ENCODE measurements around the gene SATB1.

Gene SATB1

DNA sequence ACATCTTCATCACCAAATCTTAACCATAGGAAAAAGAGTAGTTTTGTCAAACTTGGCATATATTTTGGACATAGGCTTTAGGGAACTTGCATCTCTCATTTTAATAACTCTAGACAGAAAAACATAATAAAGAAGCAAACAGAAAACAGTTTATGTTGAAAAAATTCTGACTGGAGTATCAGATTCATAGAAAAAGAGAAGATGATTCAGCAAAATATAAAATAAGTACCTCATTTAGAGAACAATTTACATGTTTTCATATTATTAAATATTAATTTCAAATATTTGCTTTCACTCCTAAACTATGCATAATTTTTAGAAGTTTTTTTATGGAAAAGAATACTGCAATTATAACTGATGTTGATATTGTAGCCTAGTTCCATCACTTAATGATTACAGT, 12.5 kb downstream of the SATB1 start:
- TF ChIP-seq CTCF (IDR thresholded peaks at IDR 0.05; ENCODE audit: low read depth, low read length): no peak
- Histone ChIP-seq H3K27me3 (ENCODE audit: insufficient read depth, low read depth, severe bottlenecking) (no peaks in the 10 kb centered on the region), H3K4me3 (ENCODE audit: low read depth, low read length) (no peak overlapping the region), H3K36me3 (no peaks in the 10 kb centered on the region), H3K27ac (no peak overlapping the region), H3K9me3 (ENCODE audit: severe bottlenecking) (no peaks in the 10 kb centered on the region)
- no peak for DNase-seq

- no peak for TF ChIP-seq CTCF (IDR thresholded peaks at IDR 0.05; ENCODE audit: low read depth, low read length)
- no peak overlapping the region for H3K4me3 ChIP-seq (ENCODE audit: low read depth, low read length)
- no peaks in the 10 kb centered on the region for H3K27me3 ChIP-seq (ENCODE audit: insufficient read depth, low read depth, severe bottlenecking)
- no peaks in the 10 kb centered on the region for H3K9me3 ChIP-seq (ENCODE audit: severe bottlenecking)
- no peak for DNase-seq
- no peaks in the 10 kb centered on the region for H3K36me3 ChIP-seq
- no peak overlapping the region for H3K27ac ChIP-seq
Measured at GRCh38 chr3:18411541-18411940, 13.6 kb downstream of the SATB1 start.

DNA sequence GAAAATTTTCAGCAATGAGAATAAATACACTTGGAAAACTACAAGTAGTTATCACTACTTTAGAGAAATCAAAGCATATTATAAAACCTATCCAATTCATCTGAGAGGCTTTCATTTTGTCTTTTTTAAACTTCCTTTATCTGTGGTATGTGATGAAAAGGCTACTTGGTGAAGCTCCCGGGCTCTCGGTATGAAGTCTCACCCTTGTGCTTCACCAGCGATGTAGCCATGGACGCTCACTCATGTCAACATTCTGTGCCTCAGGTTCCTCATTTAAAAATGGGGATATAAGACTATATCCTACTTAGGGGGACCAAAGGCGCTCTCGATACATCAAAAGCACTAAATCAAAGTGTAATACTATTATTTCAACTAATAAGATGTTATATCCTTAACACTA, 14.9 kb downstream of the SATB1 start:
- Histone ChIP-seq H3K9me3 (ENCODE audit: severe bottlenecking) (no peaks in the 10 kb centered on the region), H3K36me3 (no peaks in the 10 kb centered on the region), H3K4me3 (ENCODE audit: low read depth, low read length) (no peak overlapping the region), H3K27me3 (ENCODE audit: insufficient read depth, low read depth, severe bottlenecking) (no peaks in the 10 kb centered on the region), H3K27ac (no peak overlapping the region)
- DNase-seq: no peak
- no peak for TF ChIP-seq CTCF (IDR thresholded peaks at IDR 0.05; ENCODE audit: low read depth, low read length)

- no peak overlapping the region for H3K27ac ChIP-seq
- H3K9me3 ChIP-seq (ENCODE audit: severe bottlenecking): no peaks in the 10 kb centered on the region
- H3K36me3 ChIP-seq: no peaks in the 10 kb centered on the region
Measured at GRCh38 chr3:18409266-18409665, 15.9 kb downstream of the SATB1 start.

GRCh38 chr3:18405141-18405540, 20.0 kb downstream of the SATB1 start:
- no peaks in the 10 kb centered on the region for H3K27me3 ChIP-seq (ENCODE audit: insufficient read depth, low read depth, severe bottlenecking)
- H3K4me3 ChIP-seq (ENCODE audit: low read depth, low read length): no peak overlapping the region
- no peak for DNase-seq
- no peaks in the 10 kb centered on the region for H3K9me3 ChIP-seq (ENCODE audit: severe bottlenecking)
- no peak for TF ChIP-seq CTCF (IDR thresholded peaks at IDR 0.05; ENCODE audit: low read depth, low read length)
- H3K36me3 ChIP-seq: no peaks in the 10 kb centered on the region
- no peak overlapping the region for H3K27ac ChIP-seq

More at GRCh38 chr3:18409266-18409665, 15.9 kb downstream of the SATB1 start:
- Histone ChIP-seq H3K4me3 (ENCODE audit: low read depth, low read length) (no peak overlapping the region), H3K27me3 (ENCODE audit: insufficient read depth, low read depth, severe bottlenecking) (no peaks in the 10 kb centered on the region)
- TF ChIP-seq CTCF (IDR thresholded peaks at IDR 0.05; ENCODE audit: low read depth, low read length): no peak
- DNase-seq: no peak

DNA sequence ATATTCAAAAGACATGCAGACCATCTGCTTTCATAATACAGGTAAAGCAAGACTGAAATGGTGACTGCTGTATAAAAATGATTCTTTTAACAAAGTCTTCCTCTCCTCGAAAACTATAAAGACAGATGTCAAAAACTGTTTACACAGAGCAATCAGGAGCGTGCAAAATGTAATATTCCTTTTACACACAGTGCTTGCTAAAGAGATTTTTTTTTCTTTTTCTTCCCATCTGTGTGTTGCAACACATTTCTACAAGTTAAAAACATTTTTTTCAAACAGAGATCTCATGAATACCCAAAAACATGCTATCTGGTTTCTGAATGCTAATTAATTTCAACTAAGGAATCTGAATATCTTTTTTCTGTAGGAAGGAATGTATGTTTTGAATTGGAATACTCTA, 22.1 kb downstream of the SATB1 start:
- Histone ChIP-seq H3K27me3 (ENCODE audit: insufficient read depth, low read depth, severe bottlenecking) (no peaks in the 10 kb centered on the region), H3K36me3 (no peaks in the 10 kb centered on the region), H3K27ac (no peak overlapping the region), H3K9me3 (ENCODE audit: severe bottlenecking) (no peaks in the 10 kb centered on the region), H3K4me3 (ENCODE audit: low read depth, low read length) (no peak overlapping the region)
- TF ChIP-seq CTCF (IDR thresholded peaks at IDR 0.05; ENCODE audit: low read depth, low read length): no peak
- no peak for DNase-seq

All from WERI-Rb-1 (cell line).